ENCODE measurements around the gene FHOD3. TPM values are rescaled to one million over a fixed set of nuclear protein-coding genes. Genes with fewer than 3 reads are reported as not detected.
"Not testable (repeated sequence)": the region's sequence is repeated elsewhere in the genome, so short reads cannot be mapped to it uniquely, and the experiment has no call there.

The FHOD3 gene
- total RNA-seq, 1 experiment from 2014 or later = 8.7 TPM

DNA sequence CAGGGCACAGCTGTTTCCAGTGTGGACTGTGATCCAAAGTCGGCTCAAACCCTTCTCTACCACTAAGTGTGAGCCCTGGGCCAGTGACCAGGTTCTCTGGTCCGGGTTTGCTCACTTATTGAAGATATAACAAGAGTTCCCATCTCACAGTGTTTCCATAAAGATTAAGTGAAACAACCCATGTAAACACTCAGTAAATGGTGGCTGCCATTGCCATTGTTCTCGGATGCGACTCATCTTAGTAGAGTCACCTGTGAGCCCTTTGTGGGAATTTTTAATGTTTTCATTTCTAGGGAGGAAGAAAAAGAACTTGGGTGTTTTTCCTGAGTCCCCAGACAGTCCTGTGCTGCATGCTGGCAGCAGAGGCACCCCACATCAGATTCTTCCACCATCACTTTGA, 477.9 kb downstream of the FHOD3 start:
- DNase-seq (ENCODE audit: low read depth) = no peak

DNA sequence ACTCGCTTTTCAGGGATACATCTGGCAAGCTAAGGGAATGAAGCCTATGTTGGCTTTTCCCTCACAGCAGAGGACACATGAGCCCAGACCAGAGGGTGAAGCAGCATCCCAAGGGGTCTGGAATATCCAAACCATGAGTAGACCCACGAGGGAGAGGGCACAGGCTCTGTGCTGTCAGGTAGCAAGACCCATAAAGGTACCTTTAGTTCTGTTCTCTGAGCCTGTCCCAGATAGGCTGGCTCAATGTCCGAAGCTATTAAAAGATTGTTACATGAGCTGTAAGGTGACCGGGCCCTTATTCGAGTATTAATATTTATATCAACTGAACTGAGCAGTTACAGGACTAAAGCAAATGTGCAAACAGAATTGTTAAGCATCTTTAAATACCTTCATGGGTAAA, 479.1 kb downstream of the FHOD3 start:
- DNase-seq (ENCODE audit: low read depth) = no peak

DNA sequence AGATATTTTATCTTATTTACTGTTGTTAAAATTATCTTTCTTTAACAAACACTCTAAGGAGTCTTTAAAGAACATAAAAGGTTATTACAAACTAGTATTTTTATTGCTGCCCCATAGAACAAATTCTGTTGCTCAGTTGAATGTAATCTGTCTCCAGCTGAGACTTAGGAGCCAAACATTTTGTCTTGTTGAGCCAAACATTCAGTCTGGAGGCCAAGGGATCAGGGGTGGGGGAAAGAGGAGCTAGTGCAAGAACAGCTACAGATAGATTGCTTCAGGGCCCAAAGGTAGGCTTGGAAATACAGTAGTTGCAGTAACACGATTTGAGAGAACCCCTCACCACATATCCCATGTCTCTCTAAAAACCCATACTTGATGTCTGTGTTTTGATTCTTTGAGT, 480.1 kb downstream of the FHOD3 start:
- DNase-seq (ENCODE audit: low read depth) = no peak

DNA sequence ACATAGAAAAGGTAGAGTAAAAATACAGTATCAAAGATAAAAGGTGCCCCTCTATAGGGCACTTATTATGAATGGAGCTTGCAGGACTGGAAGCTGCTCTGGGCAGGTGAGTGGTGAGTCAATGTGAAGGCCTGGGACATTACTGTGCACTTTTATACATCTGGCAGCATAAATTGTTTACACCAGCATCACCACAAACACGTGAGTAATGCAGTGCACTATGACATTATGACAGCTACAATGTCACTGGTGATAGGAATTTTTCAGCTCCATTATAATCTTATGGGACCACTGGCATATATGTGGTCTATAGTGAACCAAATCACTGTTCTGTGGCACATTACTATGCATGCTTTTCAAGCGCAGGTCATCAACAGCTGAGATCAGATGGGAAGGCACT, 483.2 kb downstream of the FHOD3 start:
- DNase-seq (ENCODE audit: low read depth) = no peak

DNA sequence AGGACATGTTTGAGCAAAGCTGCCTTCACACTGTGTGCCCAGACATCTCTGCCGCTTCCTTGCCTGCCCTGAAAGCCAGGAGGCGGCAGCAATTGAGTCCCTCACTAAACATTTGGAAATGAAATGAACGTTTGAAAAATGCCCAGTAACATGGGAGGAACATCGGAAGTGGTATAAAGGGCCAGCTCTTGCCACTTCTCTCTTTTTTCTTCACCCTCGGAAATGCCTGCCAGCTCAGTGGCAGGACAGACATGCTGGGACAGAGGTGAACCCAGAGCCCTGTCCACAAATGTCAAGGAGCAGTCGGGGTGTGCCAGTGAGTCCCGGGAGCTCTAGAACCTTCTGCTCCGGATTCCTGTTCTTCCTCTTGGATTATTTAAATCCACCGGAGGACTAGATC, 485.2 kb downstream of the FHOD3 start:
- no peak for DNase-seq (ENCODE audit: low read depth)

DNA sequence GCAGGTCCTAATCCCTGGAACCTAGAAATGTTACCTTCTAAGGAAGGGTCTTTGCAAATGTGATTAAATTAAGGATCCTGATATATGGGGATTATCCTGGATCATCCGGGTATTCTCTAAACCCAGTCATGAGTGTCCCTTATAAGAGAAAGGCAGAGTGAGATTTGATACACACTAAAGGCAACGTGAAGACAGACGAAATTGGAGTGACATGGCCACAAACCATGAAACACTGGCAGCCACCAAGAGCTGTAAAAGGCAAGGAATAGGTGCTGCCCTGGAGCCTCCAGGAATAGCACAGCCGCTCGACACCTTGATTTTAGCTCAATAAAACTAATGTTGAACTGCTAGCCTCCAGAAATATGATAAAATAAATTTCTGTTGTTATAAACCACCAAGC, 486.3 kb downstream of the FHOD3 start:
- DNase-seq (ENCODE audit: low read depth) = no peak

DNA sequence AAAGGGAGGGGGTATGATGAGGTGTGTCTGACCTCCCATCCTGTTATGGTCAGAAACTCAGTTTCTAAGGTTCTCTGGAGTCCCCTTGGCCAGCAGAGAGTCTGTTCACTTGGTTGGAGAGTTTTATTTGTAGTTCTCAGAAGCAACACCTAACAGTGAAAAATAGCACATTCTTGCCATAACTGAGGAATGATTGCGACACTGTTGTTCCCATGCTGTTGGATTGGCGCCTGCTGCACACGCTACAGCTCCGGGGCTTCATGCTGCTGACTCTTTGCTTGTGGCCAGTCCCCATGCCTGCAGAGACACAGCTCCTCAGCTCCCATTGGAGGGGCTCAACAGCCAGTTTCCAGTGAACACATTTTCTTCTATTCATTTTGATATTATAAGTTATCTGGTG, 489.2 kb downstream of the FHOD3 start:
- DNase-seq (ENCODE audit: low read depth) = peak; percentile 76

DNA sequence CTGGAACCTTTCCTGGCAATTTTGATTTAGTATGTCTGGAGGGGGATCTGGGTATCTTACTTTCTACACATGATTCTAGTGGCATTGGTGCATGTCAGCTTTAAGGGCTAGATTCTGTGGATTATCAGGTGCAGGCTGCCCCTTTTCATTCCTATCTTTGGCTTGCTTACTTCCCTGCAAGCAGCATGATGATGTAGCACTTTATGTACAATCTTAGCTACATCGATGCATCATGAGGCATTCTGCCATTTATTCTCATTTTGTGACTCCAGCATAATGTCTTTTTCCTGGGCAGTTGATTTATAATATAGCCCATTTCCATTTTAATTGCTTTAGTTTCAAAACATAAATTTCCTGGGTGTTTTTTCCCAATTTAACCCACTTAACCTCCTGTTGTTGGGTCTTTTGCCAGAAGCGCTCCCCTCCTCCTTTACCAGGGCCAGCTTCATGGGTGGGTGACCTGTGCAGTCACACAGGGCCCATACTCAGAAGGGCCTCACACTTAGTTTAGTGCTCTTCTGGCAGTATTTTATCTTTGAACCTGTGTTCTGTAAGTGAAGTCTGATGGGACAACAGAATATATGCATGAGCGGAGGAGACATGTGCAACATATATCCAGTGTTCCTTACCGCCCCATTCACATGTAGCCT, 495.2 kb downstream of the FHOD3 start:
- DNase-seq (ENCODE audit: low read depth) = no peak

DNA sequence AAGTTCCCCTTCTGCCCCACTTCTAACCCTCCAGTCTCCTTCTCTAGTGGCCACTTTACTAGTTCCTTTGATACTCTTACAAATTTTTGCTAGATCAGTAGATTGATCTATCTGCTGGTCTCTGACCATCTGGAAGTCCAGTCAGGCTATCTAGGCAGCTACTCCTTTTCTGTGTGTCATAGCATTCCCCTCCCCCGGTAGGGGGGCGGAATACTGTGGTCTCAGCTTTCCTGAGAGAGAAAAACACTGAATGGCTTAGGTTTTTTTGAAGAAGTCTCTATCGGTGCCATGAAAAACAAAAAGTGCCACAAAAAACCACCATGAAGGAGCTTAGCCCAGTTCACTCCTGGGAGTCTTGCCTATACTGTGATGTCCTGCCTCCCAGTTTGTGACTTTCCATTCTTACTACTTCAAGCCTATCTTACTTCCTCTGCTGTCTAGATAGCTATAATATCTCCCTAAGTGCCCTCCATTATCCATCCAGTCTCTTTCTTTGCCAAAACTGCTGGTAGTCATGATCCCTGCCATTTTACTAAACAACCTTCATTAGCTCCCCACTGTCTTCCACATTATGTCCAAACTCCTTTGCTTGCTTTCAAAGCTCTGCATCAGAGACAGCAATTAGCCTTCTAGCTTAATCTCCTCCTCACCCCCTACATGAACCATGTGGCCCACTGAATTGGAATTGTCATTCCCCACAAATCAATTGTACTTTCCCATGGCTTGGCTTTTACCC, 501.4 kb downstream of the FHOD3 start:
- DNase-seq (ENCODE audit: low read depth) = no peak

DNA sequence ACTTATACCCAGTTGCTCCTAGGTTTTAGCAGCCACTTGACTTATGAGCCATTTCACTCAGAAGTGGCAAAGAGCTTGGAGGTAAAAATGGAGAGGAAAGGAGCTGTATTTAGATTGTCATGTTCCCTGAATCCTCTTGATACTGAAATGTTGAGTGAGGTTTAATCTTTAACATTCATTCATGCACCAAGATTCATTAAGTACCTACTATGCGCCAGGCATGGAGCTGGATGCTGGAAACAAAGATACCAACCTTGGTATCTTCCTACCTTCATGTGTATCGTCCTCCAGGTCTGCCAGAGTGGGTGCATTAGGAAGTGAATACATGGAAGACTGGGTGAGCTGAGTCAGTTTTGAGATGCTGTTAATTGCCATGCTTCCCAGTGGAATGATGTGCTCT, 507.6 kb downstream of the FHOD3 start:
- no peak for DNase-seq (ENCODE audit: low read depth)

DNA sequence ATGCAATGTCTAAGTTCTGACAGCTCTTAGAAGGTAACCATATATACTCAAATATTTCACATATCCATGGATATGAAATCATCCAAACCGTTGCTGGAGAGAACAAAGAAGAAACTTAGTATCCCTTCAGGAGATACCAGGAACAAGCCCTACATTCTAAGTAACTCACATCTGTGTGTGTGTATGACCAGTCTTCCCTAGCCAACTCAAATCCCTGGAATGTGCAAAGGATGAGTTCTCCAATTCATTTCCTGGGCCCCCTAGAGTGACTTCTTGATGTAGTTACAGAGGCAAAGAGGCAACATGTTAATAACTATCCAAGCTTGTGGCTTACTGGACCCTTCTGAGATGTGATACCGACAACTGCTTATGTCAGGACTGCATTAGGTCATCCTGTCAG, 511.2 kb downstream of the FHOD3 start:
- DNase-seq (ENCODE audit: low read depth) = peak; percentile 58

DNA sequence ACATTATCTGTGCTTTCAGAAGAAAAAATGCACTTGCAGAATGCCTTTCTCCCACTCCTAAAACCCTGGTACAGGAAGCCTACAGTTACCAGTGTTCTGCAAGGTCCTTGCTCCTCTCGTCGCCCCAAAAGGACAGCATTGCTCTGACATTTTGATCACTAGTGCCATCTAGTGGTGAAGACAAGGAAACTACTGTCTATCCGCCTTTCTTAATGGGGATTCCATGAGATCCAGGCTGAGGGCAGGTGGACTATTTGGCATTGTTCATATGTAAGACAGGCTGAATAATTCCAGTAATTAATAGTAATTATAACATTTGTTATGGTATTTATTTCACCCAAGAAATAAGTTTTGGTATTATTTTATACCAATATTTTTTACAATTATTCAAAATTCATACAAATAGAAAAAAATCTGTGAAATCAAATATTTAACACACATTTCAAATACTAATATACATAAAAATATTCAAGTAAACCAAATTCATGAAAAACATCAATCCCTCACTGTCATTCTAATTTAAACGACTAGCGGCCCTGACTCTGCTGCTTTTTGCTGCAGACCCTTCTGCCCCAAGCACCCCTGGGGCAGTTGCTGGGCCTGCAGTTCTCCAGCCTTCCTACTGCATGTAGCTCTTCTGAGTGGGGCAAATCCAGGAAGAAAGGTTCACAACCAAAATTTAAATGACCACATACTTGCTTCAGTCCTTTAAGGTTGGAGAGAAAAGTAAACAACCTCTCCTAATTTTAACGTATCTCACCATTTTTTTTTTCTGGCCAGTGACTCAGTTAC, 512.3 kb downstream of the FHOD3 start:
- DNase-seq (ENCODE audit: low read depth) = peak; percentile 74

DNA sequence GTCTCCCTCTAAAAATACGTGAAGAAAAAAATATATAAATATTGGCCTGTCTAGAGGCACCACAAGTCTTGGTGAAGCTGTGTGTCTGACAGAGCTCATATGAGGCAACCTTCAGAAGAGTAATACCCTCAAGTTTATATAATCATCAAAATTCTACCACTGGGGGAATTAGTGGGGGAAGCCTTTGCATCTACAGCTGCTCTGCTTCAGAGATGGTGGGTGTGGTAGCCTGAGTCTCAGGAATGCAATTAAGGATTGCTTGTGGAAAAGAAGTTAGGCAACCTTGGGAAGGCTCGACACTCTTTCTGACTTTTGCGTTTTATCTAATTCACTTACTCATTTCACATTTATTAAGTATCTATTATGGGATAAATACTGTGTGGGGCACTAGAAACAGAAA, 513.9 kb downstream of the FHOD3 start:
- DNase-seq (ENCODE audit: low read depth) = peak; percentile 46

DNA sequence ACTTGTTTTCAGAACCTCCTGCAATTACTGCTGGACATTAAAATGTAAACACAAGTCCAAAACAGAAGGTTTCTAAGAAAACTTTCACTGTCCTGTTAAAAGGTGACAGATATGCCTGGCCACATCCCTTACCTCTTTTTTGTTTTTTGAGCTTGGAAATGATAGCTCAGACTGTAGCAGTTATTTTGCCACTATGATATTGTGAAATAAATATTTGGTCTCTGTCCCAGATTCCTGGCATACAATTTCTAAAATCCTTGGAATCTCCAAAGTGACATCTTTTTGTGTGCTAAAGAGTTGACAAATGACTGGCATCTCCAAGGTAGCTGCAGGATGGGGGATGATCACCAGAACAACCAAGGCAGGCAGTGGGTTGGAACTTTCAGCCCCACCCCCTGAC, 514.4 kb downstream of the FHOD3 start:
- DNase-seq (ENCODE audit: low read depth) = no peak

DNA sequence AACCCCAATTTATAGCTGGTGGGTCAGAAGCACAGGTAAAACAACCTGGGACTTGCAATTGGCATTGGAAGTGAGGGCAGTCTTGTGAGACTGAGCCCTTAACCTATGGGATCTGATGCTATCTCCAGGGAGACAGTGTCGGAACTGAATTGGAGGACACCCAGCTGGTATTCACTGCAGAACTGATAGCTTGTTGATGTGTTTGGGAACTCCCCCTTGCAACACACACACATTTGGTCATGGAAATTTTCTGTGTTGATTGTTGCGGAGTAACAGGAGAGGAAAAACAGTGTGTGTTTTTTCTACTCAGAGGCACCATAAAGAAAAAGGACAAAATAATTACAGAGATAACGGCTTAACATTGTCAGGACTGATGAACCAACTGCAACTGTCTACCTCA, 515.2 kb downstream of the FHOD3 start:
- no peak for DNase-seq (ENCODE audit: low read depth)

DNA sequence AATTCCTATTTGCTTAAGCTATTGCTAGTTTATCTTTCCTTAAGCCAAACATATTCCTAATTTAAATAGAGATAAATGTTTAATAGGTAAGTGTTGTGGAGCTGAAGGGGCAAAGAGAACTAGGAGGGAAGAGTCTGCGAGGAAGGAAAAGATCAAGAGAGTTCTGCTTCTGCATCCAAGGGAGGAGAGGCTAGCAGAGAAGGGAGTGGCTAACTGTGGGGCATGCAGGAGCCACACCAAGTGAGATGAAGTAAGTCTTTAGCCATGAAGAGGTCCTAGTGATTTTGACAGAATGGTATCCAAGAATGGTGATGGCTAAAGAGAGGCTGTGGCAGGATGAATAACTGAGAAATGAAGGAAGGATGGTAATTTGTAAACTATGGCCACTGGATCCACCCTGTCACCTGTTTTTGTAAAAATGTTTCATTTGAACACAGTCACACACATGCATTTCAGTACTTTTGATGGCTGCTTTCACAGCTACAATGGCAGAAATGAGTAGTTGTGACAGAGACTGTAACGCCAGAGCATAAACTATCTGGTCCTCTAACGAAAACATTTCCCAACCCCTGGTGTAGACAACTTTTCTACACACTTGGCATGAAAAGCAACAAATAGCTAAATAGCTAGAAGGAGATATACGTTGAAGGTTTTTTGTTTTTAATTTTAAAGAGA, 515.7 kb downstream of the FHOD3 start:
- no peak for DNase-seq (ENCODE audit: low read depth)

DNA sequence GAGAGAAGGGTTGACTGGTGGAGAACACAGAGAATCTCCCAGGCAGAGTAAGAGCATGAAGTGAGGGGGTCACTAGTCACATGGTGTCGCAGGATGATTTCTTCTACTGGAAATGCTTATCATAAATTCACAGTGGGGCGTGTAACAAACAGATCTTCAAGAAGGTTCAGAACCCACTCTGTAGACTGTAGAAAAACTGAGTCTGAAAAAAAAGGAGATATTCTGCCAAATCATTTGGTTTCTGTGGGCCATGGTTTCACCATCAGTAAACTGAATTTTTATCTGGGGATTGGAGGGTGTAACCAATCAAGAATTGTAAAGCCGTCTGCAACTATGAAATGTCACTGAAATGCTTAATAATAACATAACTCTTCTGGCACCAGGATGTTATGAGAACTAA, 516.3 kb downstream of the FHOD3 start:
- no peak for DNase-seq (ENCODE audit: low read depth)

DNA sequence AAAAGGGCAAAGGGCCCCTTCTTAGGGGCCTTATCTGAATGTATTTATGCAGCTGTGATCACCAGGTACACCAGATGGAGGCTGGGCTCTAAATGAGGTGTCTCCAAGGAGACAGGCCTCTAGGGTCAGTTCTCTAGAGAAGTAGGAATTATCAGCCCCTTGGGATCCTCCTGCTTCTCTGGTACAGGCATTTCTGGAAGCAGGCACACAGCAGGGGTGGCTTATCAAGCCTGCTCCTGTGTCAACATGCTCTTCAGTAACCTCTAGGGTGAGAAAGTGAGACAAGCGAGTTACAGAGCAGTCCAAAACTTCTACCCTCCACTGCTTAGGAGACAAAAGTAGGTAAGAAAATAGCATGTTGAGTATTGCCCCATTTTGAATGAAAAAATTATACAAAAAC, 517.5 kb downstream of the FHOD3 start:
- DNase-seq (ENCODE audit: low read depth) = no peak

DNA sequence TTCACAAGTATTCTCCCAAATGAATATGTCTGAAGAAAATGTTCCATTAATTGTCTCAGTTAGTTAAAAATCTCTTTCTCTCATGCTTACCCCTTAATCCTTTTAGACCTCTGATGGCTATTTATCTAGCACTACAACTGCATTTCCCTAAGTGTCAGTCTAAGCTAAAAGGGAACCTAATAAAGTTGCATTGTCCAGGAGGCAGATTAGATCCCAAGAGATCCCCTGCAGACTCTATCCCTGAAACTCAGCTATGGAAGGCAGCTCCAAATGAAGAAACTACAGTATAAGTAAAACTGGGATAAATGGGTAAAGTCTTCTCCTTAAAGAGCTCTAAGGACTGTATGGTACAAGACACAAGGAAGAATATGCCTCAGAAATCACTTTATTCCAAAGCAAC, 518.6 kb downstream of the FHOD3 start:
- DNase-seq (ENCODE audit: low read depth) = not testable (repeated sequence)

DNA sequence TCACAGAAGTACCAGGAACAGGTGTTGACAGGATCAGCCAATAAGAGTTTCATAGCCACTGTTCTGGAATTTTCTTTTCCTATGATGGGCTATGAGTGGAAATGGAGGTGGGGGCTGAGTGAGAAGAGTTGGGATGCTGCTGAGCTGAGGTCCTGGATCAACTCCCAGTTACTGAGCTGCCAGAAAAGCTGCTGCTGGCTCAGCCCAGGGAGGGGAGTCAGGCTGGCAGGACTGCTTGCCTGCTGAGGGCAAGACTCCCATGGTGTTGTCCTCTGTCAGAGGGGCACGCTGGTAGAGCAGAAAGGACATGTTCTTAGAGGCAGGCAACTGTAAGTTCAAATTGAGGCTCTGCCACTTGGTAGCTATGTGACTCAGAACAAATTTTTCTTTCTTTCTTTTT, 519.5 kb downstream of the FHOD3 start:
- DNase-seq (ENCODE audit: low read depth) = no peak

DNA sequence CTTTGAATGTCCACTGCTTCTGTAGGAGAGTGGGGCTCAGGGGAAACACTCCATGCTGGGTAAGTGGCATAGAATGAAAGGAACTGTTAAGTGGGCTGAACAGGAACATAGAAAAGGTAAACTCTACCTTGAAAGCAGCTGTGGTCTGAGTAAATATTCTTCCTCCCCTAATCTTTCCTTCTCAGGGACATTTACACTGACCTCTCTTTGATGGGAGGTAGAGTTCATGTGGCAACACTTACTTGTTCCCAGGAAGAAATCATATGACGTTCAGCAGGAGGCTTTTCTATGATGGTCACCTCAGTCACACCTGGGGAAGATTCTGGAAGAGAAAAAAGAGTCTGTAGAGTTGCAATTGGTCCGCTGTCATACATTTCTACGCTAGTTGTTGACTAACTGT, 521.1 kb downstream of the FHOD3 start:
- DNase-seq (ENCODE audit: low read depth) = no peak

DNA sequence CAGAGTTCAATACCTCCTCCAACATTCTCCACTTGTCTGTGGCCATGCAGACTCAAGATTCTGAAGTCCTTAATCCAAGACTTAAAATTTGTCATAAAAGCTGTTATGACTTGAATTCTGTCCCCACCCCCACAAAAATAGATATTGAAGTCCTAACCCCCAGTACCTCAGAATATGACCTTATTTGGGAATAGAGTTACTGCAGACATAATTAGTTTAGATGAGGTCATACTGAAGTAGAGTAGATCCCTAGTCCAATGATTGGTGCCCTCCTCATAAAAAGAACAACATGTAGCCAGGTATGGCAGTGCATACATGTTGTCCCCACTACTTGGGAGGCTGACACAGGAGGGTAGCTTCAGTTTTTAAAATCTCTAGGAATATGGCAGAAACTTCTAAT, 522.1 kb downstream of the FHOD3 start:
- DNase-seq (ENCODE audit: low read depth) = no peak
